ENCODE results near the gene CAMTA1.

GRCh38 chr1:6825828-6826227 lies 40.6 kb downstream of the CAMTA1 start:
- no peak for TF ChIP-seq CTCF (IDR thresholded peaks at IDR 0.05; ENCODE audit: low read depth, low read length, missing input control)
- no peak for TF ChIP-seq MAX (IDR thresholded peaks at IDR 0.05)
- TF ChIP-seq FOXA2 (IDR thresholded peaks at IDR 0.05) = no peak
- no peak for TF ChIP-seq GABPA (IDR thresholded peaks at IDR 0.05 in 1 of 2, conservative IDR thresholded peaks at IDR 0.05 in 1 of 2)
- TF ChIP-seq RAD21 (IDR thresholded peaks at IDR 0.05) = no peak
- peak in 1 of 2 donors; percentile 4 for TF ChIP-seq RXRA (IDR thresholded peaks at IDR 0.05)
- no peak for TF ChIP-seq TAF1 (conservative IDR thresholded peaks at IDR 0.05)
- TF ChIP-seq, protein P1, sequence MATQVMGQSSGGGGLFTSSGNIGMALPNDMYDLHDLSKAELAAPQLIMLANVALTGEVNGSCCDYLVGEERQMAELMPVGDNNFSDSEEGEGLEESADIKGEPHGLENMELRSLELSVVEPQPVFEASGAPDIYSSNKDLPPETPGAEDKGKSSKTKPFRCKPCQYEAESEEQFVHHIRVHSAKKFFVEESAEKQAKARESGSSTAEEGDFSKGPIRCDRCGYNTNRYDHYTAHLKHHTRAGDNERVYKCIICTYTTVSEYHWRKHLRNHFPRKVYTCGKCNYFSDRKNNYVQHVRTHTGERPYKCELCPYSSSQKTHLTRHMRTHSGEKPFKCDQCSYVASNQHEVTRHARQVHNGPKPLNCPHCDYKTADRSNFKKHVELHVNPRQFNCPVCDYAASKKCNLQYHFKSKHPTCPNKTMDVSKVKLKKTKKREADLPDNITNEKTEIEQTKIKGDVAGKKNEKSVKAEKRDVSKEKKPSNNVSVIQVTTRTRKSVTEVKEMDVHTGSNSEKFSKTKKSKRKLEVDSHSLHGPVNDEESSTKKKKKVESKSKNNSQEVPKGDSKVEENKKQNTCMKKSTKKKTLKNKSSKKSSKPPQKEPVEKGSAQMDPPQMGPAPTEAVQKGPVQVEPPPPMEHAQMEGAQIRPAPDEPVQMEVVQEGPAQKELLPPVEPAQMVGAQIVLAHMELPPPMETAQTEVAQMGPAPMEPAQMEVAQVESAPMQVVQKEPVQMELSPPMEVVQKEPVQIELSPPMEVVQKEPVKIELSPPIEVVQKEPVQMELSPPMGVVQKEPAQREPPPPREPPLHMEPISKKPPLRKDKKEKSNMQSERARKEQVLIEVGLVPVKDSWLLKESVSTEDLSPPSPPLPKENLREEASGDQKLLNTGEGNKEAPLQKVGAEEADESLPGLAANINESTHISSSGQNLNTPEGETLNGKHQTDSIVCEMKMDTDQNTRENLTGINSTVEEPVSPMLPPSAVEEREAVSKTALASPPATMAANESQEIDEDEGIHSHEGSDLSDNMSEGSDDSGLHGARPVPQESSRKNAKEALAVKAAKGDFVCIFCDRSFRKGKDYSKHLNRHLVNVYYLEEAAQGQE (IDR thresholded peaks at IDR 0.05) = no peak
- no peak for TF ChIP-seq ATF3 (IDR thresholded peaks at IDR 0.05)
- no peak for TF ChIP-seq FOXA1 (IDR thresholded peaks at IDR 0.05)
- TF ChIP-seq EGR1 (IDR thresholded peaks at IDR 0.05; ENCODE audit: low read depth in 2 of 2) = no peak
- peak; percentile 16 for TF ChIP-seq SP1 (IDR thresholded peaks at IDR 0.05)
- peak; percentile 39 for TF ChIP-seq YY1 (IDR thresholded peaks at IDR 0.05)

Measured in liver (tissue), 3 donors.